EL (cell line): Measurements from ENCODE around the gene RUSF1.
"Not testable (repeated sequence)": the region's sequence is repeated elsewhere in the genome, so short reads cannot be mapped to it uniquely, and the experiment has no call there.

Experiments used
- DNase-seq: peaks from one replicate; pipeline ENCODE4 v3.0.0-alpha.2; 2016

RUSF1 gene

DNA sequence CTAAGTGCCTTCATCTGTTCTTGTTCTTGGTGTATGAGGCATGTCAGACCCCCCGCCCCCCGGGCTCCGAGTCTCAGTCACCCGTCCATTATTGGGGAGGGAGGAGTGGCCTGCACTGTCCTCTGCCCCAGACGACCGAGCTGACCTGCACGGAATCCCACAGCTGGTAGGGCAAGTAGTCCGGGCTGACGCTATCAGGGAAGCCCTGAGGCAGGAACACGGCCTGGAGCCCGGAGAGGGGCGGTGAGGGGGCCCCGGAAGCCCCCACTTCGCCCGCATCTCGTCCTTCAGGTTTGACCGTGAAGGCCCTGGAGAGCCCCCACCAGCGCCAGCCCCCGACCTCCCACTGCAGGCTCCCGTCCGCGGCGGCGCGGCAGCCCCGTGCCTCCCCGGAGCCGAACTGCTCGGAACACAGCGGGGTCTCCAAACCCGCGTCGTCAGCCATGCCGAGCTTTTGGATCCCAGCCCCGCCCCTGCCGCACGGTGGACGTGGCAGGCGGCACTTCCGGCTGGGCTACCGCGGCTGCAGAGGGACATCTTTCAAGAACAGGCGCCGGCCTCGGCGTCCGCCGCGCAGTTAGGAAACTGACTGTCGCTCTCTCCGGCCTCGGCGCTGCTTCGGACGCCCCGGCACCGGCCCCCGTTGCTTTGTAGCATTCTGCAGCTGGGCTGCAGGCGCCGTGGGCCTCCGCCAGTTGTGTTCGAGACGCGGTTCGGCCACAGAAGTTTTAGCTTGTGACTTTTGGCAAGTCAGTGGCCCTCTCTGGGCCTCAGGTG is at the start of gene RUSF1:
RUSF1 (minus strand) TSS at position 463 of the 777 bp plus-strand sequence; CDS start at position 445, 18 bp downstream.
- DNase-seq, result peak; percentile 88

DNA sequence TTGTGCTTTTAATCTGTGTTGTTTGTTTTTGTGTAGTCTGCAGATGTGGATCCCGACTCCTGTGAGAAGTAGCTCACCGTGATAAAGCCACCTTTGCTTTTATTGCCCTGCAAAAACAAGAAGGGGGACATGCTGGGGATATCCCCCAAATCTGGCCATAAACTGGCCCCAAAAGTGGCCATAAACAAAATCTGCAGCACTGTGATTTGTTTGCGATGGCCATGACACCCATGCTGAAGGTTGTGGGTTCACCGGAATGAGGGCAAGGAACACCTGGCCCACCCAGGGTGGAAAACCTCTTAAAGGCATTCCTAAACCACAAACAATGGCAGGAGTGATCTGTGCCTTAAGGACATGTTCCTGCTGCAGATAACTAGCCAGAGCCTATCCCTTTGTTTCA is 34.6 kb upstream of the RUSF1 start:
- DNase-seq, result no peak

DNA sequence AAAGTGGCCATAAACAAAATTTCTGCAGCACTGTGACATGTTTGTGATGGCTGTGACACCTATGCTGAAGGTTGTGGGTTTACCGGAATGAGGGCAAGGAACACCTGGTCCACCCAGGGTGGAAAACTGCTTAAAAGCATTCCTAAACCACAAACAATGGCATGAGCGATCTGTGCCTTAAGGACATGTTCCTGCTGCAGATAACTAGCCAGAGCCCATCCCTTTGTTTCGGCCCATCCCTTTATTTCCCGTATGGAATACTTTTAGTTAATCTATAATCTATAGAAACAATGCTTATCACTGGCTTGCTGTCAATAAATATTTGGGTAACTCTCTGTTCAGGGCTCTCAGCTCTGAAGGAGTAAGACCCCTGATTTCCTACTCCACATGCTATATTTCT is 31.6 kb upstream of the RUSF1 start:
- not testable (repeated sequence) for DNase-seq

DNA sequence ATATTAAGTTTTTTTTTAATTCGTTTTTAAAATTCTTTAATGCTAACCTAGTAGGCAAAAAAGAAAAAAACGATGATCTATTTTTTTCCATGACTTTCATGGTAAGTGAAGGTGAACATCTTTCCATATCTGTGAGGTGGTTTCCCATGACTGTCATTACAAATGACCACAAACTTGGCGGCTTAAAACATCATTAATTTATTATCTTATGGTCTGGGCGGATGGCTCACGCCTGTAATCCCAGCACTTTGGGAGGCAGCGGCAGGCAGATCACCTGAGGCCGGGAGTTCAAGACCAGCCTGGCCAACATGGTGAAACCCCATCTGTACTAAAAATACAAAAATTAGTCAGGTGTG is 30.0 kb upstream of the RUSF1 start:
- not testable (repeated sequence) for DNase-seq

GRCh38 chr16:31537362-31538242 is 29.4 kb upstream of the RUSF1 start:
- no peak for DNase-seq

DNA sequence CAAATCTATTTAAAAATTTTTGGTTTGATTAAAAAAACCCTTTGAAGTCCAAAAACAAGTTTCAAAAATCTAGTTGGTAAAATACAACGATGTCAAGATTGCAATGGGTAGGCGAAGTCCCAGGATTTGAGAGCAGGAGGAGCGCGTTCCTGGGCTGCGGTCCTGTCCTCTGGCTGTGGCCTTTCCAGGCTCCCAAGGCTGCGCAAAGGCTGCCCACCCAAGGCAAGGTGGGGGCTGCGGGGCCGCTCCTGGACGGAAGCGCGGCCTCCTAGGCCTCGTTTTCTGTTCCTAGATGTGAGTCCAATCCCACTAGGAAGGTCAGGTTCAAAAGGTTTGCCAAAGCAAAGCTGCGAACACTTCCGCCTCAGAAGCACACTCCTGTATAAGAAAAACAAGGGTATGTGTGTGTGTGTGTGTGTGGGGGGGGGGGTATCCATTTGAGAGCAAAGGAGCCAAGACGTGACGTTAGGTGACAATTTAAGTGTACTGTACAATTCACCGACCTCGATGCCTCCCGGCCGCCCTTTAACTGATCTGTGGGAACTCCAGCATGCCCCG is 28.7 kb upstream of the RUSF1 start:
- DNase-seq, result no peak

- no peak for DNase-seq
Measured at GRCh38 chr16:31535737-31536136, 27.5 kb upstream of the RUSF1 start.

- DNase-seq, result no peak
Measured at GRCh38 chr16:31532896-31533295, 24.7 kb upstream of the RUSF1 start.

DNA sequence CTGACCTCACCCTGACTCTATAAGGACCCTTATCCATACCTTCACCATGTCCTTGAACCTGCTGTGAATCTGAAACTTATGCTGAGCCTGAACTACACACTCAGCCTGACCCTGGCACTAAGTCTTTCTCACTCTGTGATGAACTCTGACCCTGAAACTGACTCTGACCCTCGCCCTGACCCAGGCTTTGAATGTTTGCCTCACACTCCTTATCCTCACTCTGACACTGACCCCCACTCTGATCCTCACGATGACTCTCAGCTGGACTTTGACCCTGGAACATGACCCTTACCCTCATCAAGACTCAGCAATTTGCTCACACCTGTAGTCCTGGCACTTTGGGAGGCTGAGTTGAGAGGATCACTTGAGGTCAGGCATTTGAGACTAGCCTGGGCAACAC is 23.9 kb upstream of the RUSF1 start:
- no peak for DNase-seq

DNA sequence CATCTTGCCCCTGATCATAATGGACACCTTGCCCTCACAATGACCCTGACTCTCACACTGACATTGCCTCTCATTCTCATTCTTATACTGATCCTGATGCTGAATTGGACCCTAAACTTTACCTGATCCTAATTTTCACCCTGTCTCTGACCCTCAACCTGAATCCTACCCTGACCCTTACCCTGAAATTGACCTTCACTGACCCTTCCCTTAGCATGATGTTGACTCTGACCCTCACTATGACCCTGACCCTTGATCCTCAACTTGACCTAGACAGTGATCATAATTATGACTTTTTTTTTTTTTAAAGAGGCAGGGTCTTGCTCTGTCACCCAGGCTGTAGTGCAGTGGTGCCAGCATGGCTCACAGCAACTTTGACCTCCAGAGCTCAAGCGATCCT is 22.9 kb upstream of the RUSF1 start:
- no peak for DNase-seq

DNA sequence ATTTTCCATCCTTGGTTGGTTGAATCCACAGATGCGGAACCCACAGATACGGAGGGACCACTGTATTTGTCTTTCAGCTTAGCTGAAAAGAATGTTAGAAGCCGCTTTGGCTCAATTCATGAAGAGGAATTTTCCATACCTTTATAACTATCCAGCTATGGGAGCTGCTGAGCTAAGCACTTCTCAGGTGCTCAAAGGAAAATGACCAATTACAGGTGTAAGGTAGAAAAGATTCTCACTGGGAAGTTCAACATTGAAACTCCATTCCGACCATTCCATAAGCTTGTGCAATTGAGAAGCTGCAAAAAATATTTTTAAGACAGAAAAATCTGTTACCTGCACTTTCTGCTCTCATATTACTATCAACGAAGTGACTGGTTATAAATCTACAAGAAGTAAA is 22.2 kb upstream of the RUSF1 start:
- no peak for DNase-seq

- DNase-seq, result no peak
Measured at GRCh38 chr16:31529937-31530312, 21.7 kb upstream of the RUSF1 start.

DNA sequence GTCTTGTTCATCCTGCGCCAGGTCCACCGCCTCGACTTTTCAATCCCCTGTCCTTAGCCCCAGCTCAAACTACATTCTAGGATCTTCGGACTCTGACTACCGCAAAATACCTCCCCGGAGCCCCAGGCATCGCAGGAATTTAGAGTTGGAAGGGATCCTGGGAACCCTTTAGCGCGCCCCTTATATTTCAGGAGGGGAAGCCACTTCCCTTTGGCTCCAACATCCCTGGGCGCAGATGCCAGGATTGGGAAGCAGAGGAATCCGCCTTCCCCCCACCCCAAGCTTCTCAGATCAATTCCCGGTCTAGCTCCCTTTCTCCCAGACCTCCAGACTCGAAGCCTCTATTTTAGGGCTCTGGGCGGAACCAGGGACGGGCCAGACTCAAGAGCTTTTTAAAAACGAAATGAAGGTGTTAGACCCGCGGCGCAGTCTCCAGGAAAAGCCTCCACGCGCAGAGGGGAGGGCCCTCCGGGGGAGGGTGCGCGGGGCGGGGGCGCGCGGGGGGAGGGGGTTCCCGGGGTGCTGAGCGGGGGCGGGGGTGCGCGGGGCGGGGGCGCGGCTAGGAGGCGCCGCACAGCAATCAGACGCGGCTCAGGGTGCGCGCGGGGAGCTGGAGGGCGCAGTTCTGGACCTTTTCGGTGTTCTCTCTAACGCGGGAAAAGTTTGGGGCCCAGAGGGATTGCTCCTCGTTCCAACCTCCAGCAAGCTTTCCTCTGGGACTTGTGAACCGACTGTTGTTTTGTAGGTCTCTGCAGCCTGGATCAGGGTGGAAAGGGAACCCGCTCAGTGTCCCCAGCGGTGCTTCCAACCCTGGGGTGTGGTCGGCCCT is 21.1 kb upstream of the RUSF1 start:
- peak; percentile 58 for DNase-seq

DNA sequence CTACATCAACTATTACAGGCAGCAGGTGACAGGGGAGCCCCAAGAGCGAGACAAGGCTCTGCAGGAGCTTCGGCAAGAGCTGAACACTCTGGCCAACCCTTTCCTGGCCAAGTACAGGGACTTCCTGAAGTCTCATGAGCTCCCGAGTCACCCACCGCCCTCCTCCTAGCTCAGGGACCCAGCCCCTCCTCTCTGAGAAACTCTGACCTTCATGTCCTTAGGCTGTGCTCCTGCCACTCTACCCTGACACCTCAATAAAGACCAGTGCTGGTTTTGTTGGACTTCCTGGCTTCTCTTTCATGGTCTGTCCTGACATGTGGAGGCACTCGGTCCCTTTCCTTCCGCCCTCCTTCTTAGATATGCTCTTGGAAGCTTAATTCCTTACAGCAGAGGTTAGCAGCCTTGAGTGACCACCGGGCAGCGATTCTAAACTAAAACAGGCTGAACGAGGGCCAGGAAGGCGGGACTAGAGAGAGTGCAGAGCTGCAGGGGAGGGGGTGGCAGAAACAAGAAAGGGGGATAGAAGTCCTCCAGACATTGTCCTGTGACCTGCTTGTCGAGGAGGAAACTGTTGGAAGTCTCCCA is 20.4 kb upstream of the RUSF1 start:
- no peak for DNase-seq

DNA sequence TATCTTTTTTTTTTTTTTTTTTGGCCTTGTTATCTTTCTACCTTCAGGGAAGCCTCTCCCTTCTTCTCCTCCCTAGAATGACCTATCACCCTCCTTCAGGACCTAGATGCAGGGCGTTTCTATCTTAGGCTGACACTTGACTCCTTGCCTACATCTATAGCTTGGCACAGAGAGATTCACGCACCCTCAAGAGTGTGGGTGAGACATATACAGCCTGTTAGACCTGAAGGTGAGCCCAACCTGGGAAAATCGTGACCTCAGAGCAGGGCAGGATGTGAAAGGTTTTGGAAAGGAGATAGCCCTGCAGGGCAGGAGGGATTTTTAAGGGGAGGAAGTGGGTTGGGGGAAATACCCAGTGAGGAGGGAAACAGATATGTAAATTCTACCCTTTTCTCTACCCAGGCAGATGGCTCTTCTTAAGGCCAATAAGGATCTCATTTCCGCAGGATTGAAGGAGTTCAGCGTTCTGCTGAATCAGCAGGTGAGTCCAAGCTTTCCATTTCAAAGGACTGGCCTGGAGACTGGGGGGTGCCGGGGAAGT is 19.6 kb upstream of the RUSF1 start, which contains the start of gene AHSP:
AHSP (plus strand) TSS at position 167 of the 541 bp plus-strand sequence; CDS start at position 407, 240 bp downstream.
- no peak for DNase-seq

- DNase-seq, result no peak
Measured at GRCh38 chr16:31525113-31525512, 16.9 kb upstream of the RUSF1 start.

DNA sequence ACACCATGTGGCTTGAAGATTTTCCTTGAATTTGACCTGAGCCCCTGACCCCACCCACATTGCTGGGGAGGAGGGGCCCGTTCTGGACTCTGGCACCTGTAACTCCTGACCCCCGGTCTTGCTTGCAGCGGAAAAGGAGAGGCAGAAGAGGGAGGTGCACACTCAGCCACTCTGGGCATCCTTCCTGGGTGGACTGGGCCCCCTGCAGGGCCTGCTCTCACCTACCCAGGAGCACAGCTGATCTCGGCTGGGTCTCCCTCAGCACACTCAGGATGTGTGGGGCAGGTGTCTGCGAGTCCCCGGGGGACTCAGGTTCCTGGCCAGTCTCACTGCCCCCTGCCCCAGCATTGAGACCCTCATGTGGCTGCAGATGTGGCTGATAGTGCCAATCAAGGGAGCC is 15.6 kb upstream of the RUSF1 start:
- DNase-seq, result not testable (repeated sequence)

DNA sequence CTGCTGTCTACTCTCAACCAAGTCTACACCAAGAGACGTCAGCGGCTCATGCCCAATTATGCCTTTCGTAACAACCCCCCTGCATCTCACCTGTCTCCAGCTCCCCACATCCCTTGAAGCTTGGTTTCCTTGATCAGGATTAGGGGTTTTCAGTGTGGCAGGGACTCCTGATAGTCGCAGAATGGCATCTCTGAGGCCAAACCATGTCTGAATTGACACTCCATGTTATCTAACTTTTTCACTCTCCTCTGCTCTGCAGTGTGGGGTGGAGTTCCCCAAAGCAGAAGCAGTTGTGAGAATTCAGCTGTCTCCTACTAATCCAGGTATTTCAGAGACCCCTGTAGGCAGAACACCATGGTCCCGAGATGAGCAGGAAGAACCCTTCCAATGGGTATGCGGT is 13.9 kb upstream of the RUSF1 start:
- DNase-seq, result no peak

GRCh38 chr16:31521368-31521767 is 13.2 kb upstream of the RUSF1 start:
- no peak for DNase-seq

DNA sequence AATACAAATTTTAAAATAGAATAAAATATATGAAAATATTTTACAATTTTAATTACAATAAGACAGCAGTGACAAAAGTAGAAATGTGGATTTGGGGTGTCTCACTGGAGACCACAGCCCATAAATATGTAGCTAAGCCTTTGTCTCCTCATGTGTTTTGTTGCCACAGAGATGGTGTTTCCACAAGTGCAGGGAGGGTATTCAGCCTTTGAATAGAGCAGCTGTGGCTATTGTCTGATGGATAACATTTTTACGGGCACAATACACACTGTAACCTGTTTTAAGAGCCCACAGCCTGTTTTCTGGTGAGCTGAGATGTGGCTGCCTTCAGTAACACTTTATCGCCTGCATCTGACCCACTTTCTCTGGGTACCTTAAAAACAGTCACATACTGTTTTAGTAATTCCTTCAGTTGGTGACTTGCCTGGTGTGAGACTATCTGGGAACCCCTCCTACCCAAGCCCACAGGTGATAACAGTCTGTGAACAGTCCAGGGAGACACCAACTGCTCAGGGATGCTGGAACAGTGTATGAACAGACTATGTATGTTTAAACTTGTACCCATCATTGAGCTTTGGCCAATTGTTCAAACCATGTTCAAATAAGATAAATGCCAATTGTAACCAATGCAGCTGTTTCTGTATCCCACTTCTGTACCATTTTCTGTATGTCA is 11.7 kb upstream of the RUSF1 start:
- no peak for DNase-seq

DNA sequence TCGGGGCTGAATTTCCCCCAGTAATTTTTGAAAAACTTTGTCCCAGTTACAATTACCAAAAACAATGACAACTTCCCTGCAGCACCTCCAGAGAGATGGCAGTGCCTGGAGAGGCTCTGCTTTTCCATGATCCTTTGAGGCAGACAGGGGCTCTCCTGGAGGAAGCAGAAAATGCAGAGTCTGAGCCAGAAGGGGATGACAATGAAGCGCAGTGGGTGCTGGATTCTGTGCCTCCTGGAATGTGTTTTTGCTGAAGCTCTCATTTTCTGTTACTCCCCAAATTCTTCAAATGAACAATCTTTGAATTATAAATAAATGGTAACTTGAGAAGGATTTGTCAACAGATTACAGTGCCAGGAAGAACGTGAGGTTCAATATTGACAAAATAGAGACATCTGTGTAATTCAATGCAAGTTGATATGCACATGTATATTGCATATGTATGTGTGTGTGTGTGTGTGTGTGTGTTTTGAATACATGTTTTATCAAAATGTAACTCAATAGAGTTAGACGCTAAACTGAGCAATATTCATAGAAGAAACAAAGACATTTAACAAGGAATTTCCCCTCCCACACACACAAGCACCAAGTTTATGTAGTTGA is 9.7 kb upstream of the RUSF1 start:
- DNase-seq, result no peak
